Activated CD4-positive, CD25-positive, alpha-beta regulatory T cell treated with anti-CD3 and anti-CD28 coated beads, Interleukin-2, amount 50 U/mL, for 16 hours (primary cell): ENCODE data around the gene ABHD6.
"Not testable (repeated sequence)": the region's sequence is repeated elsewhere in the genome, so short reads cannot be mapped to it uniquely, and the experiment has no call there.

Experiments used
- DNase-seq: peaks from one replicate; pipeline ENCODE4 v3.0.0-alpha.2; 2020; ENCODE audit warnings: low read depth, low spot score

Gene ABHD6, protein sequence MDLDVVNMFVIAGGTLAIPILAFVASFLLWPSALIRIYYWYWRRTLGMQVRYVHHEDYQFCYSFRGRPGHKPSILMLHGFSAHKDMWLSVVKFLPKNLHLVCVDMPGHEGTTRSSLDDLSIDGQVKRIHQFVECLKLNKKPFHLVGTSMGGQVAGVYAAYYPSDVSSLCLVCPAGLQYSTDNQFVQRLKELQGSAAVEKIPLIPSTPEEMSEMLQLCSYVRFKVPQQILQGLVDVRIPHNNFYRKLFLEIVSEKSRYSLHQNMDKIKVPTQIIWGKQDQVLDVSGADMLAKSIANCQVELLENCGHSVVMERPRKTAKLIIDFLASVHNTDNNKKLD

DNA sequence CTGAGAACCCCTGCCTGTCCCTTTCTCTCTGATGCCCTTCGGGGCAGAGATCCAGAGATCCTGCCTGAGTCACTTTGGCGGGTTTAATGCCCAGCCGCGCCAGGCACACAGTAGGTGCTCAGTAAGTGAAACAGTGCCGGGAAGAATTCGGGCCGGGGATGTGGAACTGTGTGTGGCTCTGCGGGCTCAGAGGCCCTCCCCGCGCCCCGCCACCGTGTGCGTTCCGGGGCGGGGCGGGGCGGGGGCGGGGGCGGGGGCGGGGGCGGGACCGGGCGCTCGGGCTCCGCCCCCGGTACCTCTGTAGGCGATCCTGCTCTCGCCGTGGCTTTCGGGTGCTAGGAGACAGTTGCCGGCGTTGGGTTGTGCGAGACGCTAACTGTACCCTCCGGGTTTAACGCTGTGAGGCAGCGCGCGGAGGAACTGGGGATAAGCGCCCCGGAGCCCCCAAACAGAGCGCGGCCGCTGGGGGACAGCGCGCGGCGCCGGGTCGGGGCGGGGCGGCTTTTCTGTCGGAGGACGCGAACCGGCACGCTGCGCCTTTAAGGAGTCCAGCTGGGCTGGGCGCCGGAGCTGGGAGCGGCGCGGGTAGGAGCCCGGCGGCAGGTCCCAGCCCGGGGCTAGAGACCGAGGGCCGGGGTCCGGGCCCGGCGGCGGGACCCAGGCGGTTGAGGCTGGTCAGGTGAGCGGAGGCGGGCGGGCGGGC is at the start of gene ABHD6:
ABHD6 (plus strand) TSS at position 555 of the 703 bp plus-strand sequence. CDS start 18,795 bp downstream, outside the sequence.
- DNase-seq, result peak; percentile 61

DNA sequence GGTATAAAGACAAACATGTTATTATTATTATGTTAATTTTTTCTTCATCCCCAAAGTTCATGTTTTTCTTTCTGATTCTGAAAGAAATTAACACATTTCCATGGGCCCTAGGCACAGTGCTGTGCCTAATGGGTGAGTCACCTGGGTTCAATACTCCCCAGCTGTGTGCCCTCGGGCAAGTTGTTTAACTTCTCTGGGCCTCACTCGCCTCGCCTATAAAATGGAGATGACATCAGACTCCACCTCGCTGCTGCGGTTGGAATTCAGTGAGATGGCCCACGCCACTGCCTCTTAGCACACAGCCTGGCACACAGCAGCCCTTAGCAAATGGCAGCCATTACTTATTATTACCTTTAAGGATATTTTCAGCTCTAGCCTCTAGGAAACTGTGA is 49.4 kb upstream of the ABHD6 start:
- no peak for DNase-seq

DNA sequence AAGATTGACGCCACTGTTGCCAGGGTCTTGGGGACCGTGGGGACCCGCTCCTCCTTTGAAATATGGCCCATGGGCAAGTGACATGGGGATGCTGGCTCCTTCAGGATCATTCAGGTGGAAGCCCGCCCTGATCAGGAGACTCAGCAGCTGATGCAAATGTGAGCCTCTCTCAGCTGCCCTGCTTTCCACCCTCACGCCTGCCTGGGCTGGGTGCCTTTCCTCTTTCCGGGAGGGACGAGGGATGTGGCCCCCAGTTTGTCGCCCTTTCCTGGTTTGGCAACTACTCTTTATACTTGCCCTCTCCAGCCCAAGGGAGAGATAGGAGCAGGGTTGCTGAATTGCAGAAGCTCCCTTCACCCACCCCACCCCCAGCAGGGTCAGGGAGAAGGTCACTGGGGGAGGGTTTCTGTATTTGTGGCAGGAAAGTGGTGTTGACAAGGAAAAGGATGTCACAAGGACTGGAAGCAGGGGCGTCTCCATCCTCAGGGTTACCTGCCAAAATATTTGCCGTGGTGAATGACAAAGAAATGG is 48.6 kb upstream of the ABHD6 start:
- DNase-seq, result no peak

DNA sequence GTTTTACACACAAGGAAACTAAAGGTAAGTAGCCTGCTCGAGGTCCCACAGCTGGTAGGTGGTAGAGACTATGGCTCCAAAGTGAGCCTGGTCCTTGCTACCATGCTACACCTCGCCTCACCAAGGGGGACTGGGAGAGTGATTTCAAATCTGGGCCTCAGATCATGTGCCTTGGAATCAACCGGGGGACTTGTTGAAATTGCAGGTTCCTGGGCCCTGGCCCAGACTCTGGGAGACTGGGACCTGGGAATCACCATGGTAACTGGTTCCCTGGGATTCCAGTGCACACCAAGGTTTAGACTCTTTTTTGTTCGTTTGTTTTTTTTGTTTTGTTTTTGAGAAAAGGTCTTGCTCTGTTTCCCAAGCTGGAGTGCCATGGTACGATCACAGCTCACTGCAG is 47.9 kb upstream of the ABHD6 start:
- DNase-seq, result no peak

DNA sequence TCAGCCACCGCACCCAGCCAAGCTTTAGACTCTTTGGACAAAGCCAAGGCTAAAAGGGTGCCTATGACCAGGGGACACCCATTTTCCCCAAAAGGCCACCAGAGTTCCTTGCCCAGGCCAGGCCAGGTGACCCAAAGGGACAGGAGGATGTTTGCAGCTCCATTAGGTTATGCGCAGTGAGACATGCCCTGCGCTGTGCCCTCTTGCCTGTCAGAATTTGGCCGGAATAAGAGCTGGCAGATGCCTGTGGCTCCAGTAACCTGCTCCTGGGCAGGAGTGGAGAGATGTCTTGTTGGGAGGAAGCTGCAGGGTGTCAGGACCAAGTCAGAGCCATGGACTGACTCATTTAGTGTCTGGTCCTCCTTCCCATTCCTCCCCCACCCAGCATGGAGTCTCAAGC is 47.3 kb upstream of the ABHD6 start:
- no peak for DNase-seq

DNA sequence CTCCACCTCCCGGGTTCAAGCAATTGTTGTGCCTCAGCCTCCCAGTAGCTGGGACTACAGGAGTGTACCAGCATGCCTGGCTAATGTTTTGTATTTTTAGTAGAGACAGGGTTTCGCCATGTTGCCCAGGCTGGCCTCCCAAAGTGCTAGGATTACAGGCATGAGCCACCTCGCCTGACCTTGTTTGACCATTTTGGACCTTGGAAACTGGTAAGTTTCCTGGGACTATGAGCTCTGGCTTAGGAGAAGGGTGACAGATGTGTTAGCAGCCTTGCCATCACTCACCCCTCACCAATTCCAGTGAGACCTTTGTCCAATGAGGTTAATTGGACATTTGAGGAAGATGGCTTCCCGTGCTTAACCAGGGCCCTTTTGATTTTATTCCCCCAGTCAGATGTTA is 46.7 kb upstream of the ABHD6 start:
- DNase-seq, result no peak

DNA sequence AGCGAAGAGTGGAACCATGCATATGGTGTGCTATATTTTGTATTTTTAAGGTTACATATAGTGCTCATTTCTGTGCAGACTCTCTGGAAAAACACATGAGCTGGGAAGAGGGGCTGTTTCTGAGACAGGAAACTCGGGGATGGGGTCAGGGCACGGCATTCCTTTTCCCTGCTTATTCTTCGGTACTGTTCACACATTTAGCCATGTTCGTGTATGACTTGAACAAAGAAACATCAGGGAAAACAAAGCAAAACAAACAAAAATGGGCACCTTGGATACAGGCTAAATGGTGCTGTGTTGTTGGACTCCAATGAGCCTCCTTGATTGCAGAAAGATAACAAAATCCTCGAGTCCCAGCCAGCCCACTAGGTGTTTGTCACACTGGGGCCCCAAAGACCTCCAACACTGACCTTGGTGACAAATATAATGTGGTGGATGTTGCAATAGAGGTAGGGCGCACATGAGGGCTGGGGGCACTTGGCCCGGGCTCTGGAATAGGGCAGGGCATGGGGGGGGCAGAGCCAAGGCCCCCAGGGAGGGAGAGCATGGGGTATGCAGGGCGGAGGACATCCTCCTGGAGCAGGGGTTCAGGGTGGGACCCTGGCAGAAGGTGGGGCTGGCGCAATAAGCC is 46.1 kb upstream of the ABHD6 start:
- no peak for DNase-seq

DNA sequence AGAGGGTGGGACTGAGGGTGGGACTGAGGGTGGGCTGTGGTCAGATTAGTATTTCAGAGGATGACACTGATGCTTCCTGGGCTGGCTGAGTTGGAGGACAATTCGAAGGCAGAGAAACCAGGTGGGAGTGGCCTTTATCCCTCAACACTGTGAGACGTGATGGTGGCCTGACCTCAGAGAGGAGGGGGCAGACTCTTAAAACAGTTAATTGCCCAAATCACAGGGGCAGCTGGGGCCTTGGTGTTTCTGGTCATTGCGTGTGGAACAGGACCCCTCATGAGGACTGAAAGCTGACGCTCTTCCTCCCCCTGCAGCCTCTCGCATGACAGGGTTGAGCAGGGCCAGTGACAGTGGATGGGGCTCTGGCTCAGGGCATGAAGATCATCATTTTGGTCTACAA is 45.5 kb upstream of the ABHD6 start:
- no peak for DNase-seq

DNA sequence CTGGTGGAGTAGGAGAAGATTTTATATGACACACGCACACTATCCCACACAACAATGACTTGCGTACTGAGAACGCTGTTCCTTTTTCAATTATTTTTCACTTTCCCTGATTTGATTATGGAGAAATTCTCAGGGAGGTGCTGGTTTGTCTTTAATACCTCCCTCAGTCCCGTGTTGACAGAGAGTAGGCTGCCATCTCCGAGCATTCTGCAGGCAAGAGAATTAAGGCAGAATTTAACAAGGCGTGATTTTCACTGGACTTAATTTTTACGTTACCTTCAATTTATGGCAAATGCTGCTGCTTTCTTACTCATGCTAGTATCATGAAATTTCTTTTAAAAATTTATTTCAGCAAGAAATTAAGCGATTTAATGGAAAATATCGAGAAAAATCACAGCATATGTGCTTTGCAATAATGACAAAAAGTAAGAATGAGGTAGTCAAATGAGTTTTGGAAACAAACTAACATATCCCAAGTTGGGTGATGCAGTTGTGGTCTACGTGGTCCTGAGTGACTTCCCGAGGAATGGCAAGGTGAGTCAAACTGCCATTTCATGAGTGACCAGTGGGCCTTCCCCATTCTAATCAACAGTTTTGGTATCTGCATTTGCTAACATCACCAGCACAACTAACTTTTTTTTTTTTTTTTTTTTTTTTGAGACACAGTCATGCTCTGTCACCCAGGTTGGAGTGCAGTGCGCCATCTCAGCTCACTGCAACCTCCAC is 43.7 kb upstream of the ABHD6 start:
- DNase-seq, result no peak

DNA sequence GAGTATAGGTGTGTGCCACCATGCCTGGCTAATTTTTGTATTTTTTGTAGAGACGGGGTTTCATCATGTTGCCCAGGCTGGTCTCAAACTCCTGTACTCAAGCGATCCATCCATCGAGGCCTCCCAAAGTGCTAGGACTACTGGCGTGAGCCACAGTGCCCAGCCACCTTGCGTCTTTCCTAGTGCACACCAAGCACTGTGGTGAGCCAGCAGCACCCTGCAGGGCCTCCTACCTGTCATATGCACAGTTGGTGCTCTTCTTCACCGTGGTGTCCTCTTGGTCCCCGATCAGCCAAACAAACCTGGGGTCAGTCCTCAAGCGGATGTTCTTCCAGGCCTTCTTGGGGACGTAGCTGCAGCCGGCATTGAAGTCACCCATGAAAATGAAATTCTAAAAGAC is 40.0 kb upstream of the ABHD6 start:
- no peak for DNase-seq

DNA sequence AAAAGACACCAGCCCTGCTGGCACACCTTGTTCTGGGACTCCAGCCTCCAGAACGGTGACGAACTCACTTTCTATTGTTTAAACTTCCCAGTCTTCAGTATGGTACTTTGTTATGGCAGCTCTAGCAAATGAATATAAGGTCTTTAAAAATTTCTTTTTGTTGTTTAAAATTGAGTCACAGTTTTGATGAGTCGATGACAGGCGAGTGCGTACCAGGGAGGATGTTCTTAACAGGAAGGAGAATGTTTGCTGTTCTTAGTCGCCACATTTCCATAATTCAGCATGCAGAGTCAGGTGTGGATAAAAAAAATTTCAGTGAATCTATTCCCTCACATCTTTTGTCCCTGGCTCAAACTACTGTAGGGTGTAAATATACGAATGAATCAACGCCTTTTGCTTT is 39.2 kb upstream of the ABHD6 start:
- DNase-seq, result no peak

DNA sequence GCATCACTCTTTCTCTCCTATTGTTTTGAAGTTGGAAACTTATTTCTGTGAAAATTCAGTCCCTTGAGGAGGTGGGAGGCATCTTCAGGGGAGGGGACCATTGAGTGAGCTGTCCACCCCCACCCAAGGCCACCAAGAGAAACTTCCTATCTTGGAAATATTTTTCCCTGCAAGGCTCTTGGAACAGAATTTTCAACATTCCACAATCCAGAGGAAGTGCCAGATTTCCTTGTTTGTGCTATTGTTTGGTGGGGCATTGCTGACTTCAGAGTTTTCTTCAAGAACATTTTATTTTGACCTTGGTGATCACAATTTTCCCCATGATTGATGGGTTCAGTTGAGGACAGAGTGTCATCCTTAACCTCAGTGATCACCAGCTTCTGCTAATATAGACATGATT is 38.8 kb upstream of the ABHD6 start:
- DNase-seq, result no peak

DNA sequence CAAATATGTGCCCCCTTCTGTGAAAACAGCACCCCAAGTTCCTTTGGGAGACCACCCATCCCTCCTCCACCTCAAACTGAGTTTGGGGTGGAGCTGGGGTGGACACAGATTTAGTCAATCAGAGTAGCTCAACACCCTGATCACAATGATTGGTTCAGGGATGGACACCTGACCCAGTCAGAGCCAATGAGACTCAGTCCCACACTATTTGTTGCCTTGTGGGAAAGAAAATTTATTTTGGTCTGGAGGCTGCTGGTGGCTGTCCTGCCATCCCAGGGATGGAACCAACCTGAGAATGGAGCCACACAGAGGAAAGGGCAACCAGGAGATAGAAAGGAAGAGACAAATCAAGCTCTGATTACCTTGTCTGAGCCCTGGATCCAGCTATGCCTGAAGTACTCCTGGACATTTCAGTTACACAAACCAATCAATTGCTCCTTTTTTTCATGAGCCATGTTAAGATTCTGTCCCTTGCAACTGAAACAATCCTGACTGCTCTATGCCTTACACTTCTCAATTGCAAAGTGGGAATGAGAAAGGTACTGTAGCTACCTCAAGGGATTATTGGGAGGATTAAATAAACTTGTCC is 37.4 kb upstream of the ABHD6 start:
- DNase-seq, result no peak

DNA sequence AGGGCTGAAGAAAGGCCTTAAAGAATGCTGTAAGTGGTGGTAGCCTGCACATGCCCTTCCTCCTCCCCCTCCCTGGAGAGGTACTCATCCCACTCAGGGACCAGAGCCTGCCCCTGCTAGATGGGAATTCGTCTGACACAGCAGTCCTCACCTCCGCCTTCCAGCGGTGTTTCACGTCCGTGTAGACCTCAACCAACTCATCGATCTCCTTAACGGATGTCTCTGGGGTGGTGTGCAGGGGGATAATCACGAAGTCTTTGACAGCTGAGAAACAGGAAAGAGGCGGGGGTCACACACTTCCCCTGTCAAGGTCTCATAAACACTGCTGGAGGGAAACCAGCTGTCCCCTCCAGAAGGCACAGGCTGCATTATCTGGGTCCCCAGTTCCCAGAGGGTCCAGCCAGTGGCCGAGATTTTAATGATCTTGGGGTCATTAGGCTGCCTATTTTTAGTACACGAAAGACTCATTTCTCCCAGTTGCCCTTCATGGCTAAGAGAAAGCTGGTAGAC is 36.7 kb upstream of the ABHD6 start:
- no peak for DNase-seq

DNA sequence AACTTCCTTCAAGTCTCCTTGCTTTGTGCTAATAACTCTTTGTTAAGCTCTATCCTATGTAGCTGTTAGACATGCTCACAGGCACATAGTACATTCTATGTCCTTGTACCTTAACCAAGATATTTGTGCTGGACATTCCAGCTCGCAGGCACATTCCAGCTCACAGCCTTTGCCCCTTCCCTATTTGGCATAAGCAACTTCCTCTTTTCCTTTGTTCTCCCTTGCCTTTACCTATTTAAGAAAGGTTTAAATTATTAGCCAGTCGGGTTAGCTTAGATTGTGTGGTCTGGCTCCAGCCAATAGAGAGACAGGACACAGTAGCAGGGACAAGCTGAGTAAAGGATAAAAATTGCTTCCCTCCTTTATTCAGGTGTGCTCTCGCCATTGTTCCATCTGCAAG is 36.1 kb upstream of the ABHD6 start:
- DNase-seq, result not testable (repeated sequence)

DNA sequence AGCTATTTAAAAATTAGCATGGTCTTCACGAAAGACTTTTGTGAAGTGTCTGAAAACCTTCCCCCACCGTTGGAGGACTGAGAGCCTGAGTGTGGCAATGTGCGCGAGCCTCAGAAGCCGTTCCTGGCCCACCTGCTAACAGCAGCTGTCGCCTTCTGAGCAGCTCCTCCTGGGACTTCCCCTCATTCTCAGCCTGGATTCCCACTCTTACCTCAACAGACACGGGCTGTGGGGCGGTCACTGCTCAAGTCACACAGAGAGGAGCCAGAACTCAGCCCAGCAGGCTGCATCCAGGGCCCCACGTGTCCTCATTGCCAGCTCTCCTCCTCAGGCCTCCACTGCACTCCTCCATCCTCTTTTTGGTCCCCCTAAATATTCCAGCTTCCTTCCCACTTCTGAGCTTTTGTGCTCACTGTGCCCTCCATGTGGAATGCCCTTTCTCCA is 34.7 kb upstream of the ABHD6 start:
- DNase-seq, result no peak

DNA sequence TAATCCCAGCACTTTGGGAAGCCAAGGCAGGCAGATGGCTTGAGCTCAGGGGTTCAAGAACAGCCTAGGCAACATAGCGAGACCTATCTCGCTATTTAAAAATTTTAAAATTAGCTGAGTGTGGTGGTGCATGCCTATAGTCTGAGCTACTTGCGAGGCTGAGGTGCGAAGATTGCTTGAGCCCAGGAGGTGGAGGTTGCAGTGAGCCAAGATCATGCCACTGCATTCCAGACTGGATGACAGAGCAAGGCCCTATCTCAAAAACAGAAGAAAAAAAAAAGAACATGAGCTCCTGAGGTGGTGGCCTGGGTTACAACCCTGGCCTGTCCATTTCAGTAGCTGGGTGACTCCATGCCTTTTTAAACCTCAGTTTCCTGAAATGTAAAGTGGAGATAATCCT is 34.1 kb upstream of the ABHD6 start:
- no peak for DNase-seq

DNA sequence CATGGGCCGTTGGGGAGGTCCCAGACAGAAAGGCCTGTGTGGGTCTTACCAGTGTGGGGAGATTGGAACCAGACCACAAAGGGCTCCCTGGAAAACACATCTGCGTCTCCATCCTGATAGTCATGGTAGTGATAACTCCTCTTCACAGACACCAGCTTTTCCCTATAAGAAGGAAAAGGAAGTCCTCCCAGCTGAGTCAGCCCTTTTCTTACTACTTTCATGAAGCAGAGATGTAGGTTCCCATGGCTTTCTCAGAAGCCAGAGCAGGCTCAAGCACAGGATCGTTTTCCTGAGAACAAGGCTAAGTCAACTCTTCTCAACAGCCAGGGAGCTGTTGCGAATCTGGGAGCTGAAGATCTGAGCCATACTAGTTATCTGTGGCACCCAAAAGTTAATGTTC is 32.9 kb upstream of the ABHD6 start:
- DNase-seq, result no peak

DNA sequence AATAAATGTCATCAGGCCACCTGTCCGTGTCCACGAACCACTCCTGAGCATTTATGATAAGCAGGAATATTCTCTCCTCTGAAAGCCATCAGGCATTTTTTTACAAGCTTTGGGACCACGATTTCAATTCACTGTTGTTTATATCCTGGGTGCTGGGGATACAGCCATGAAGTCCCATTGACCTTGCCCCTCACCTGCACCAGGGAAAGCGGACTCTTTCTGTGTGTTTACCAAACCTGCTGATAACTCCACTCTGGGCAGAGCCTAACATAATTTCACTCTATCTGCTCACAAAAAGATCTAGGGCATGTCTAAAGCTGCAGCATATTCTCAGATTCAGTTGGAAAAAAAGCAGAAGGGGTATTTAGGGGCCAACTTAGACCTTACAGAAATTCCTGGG is 31.6 kb upstream of the ABHD6 start:
- DNase-seq, result no peak

DNA sequence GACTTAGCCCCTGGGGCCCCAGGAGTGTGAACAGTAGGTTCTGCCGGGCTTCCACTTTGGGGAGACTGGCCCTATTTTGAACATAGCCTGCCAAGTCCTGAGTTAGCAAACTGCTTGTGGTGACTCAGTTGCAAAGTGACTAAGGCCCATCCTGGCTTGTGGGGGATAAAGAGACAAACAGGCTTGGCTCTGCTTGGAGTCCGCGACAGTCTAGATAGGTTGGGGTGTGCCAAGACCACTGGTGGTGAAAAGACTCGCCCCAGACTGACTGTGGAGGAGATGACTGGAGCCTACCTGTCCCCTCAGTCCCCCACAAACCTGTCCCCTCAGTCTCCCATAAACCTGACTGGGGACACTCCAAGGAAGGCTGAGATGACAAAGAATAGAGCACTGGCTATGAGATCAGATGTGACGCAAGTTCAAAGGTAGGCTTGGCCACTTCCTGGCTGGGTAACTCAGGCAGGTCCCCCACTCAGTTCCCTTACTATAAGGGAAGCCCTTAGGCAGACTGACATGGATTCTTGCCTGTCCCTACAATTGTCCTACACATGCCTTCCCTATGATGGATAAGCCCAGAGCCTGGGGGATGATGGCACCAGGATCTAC is 31.1 kb upstream of the ABHD6 start:
- no peak for DNase-seq

DNA sequence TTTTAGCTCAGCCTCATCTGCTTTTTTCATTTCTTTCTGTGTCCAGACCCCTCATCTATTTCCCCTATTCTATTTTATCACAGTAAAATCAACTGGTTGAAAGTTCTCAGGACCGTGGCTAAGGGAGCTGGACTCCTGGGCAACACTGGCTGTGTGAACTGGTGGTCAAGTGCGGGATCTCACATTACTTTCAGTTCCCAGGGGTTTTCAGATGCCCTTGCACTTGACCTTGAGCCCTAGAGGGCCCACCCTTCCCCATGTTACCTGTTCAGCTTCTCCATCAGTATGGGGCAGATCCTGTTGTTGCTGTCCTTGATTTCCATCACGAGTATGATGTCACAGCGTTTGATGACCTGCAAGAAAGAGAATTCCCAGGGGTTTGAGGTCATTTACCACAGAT is 29.6 kb upstream of the ABHD6 start:
- no peak for DNase-seq
